HepG2 (cell line): Measurements from ENCODE around the gene PCSK6. TPM values are rescaled to one million over a fixed set of nuclear protein-coding genes. Genes with fewer than 3 reads are reported as not detected.

ENCODE experiments used
- CHD4 ChIP-seq: fragments of 200-600 bp; sonication (generic); IDR thresholded peaks from 2 replicates; pipeline ENCODE4 v1.7.0; 2017; ENCODE audit warnings: mild to moderate bottlenecking, low read length, borderline replicate concordance
- E2F1 ChIP-seq: sonication (generic); formaldehyde crosslinking; IDR thresholded peaks from 2 replicates; pipeline ENCODE4 v1.5.0; 2020; ENCODE audit warnings: missing genetic modification reagents
- ELF3 ChIP-seq: IDR thresholded peaks from 2 replicates; pipeline ENCODE4 v1.6.1; 2016; ENCODE audit warnings: missing genetic modification reagents, missing compliant biosample characterization
- HIVEP1 ChIP-seq: sonication (generic); formaldehyde crosslinking; IDR thresholded peaks from 2 replicates; pipeline ENCODE4 v1.4.0; 2020; ENCODE audit warnings: mild to moderate bottlenecking, missing genetic modification reagents
- IKZF4 ChIP-seq: sonication (generic); formaldehyde crosslinking; IDR thresholded peaks from 2 replicates; pipeline ENCODE4 v1.5.1; 2020; ENCODE audit warnings: borderline replicate concordance, mild to moderate bottlenecking, low read depth, missing genetic modification reagents; ENCODE audit errors: not compliant biosample characterization
- KLF12 ChIP-seq: sonication (generic); formaldehyde crosslinking; IDR thresholded peaks from 2 replicates; pipeline ENCODE4 v1.4.0; 2020; ENCODE audit warnings: missing genetic modification reagents, borderline replicate concordance
- MAFF ChIP-seq: IDR thresholded peaks from 2 replicates; pipeline ENCODE4 v1.6.1; 2011; ENCODE audit warnings: low read depth, low read length, improper control_type of control experiment
- NCOA2 ChIP-seq: sonication (generic); formaldehyde crosslinking; IDR thresholded peaks from 2 replicates; pipeline ENCODE4 v1.8.0; 2022; ENCODE audit warnings: inconsistent platforms
- NFKB2 ChIP-seq: sonication (generic); formaldehyde crosslinking; IDR thresholded peaks from 2 replicates; pipeline ENCODE4 v1.4.0; 2020; ENCODE audit warnings: missing genetic modification reagents, borderline replicate concordance
- NR0B2 ChIP-seq: sonication (generic); formaldehyde crosslinking; IDR thresholded peaks from 2 replicates; pipeline ENCODE4 v1.4.0; 2020; ENCODE audit warnings: mild to moderate bottlenecking, missing genetic modification reagents
- ONECUT2 ChIP-seq: sonication (generic); formaldehyde crosslinking; IDR thresholded peaks from 2 replicates; pipeline ENCODE4 v1.4.0; 2020; ENCODE audit warnings: missing genetic modification reagents
- PHF20 ChIP-seq: sonication (generic); formaldehyde crosslinking; IDR thresholded peaks from 2 replicates; pipeline ENCODE4 v1.5.0; 2020; ENCODE audit warnings: mild to moderate bottlenecking, missing genetic modification reagents
- RARA ChIP-seq: IDR thresholded peaks from 2 replicates; pipeline ENCODE4 v1.6.1; 2016; ENCODE audit warnings: missing genetic modification reagents, missing compliant biosample characterization
- SMYD3 ChIP-seq: sonication (generic); formaldehyde crosslinking; IDR thresholded peaks from 2 replicates; pipeline ENCODE4 v1.8.1; 2023; ENCODE audit warnings: mild to moderate bottlenecking, missing genetic modification reagents
- UBTF ChIP-seq: sonication (generic); formaldehyde crosslinking; IDR thresholded peaks from 2 replicates; pipeline ENCODE4 v1.4.0; 2020; ENCODE audit warnings: mild to moderate bottlenecking, missing genetic modification reagents
- XBP1 ChIP-seq: sonication (generic); formaldehyde crosslinking; IDR thresholded peaks from 2 replicates; pipeline ENCODE4 v1.5.0; 2020; ENCODE audit warnings: missing genetic modification reagents
- ZBTB26 ChIP-seq: IDR thresholded peaks from 2 replicates; pipeline ENCODE4 v1.6.1; 2016; ENCODE audit warnings: missing compliant biosample characterization, missing genetic modification reagents, borderline replicate concordance
- ZNF138 ChIP-seq: sonication (generic); formaldehyde crosslinking; IDR thresholded peaks from 2 replicates; pipeline ENCODE4 v1.5.0; 2020; ENCODE audit warnings: mild to moderate bottlenecking, low read depth, missing genetic modification reagents
- ZNF256 ChIP-seq: sonication (generic); formaldehyde crosslinking; conservative IDR thresholded peaks from 2 replicates; pipeline ENCODE4 v1.4.0; 2020; ENCODE audit warnings: missing genetic modification reagents
- ZNF260 ChIP-seq: sonication (generic); formaldehyde crosslinking; IDR thresholded peaks from 2 replicates; pipeline ENCODE4 v1.4.0; 2020; ENCODE audit warnings: missing genetic modification reagents, low read depth, mild to moderate bottlenecking, borderline replicate concordance
- ZNF281 ChIP-seq: sonication (generic); formaldehyde crosslinking; IDR thresholded peaks from 2 replicates; pipeline ENCODE4 v1.4.0; 2020; ENCODE audit warnings: missing genetic modification reagents, borderline replicate concordance
- ZNF468 ChIP-seq: sonication (generic); formaldehyde crosslinking; IDR thresholded peaks from 2 replicates; pipeline ENCODE4 v1.8.0; 2022; ENCODE audit warnings: mild to moderate bottlenecking, moderate library complexity, missing genetic modification reagents
- polyA plus RNA-seq, 8 experiments: library from polyadenylated mRNA; depleted of rRNA in 3 of 8; stranded (reverse) in 7 of 8; unstranded in 1 of 8; fragments of >200 nt; fragmentation: Illumina TruSeq in 4 of 8; extraction: Trizol in 4 of 8; gene quantifications; 2 replicates each; pipeline versions ENCODE4 v1.2.1 to v1.2.3, GENCODE V29; 2011 to 2016; ENCODE audit warnings: low read depth in 4 of 8, missing spikeins in 1 of 8, mixed read lengths in 1 of 8; ENCODE audit not compliant: insufficient read depth in 1 of 8
- total RNA-seq, 5 experiments: library from RNA; depleted of rRNA; stranded (reverse); fragments of >200 nt; fragmentation: Illumina TruSeq; extraction: Trizol; gene quantifications; 2 replicates each; pipeline ENCODE4 v1.2.3, GENCODE V29; 2016; ENCODE audit warnings: low read depth in 1 of 5

PCSK6 gene
- total and polyA plus RNA-seq, 2 of the 13 experiments (the other 11 are each of a cell fraction or from before 2014, with no cell fraction given): 56.5 to 155 TPM

GRCh38 chr15:101537483-101538080, 48.1 kb upstream of the PCSK6 start (continued):
- TF ChIP-seq ZNF281: peak; percentile 41; the same call in 1 of the 2 replicates
- TF ChIP-seq RARA (CRISPR knock-in tag): peak; percentile 14; the same call in 1 of the 2 replicates
- no peak for TF ChIP-seq ZNF468 (CRISPR knock-in tag)
- TF ChIP-seq ZNF256: no peak
- TF ChIP-seq SMYD3: no peak
- TF ChIP-seq HIVEP1 (CRISPR knock-in tag): no peak
- TF ChIP-seq ONECUT2 (CRISPR knock-in tag): no peak
- no peak for TF ChIP-seq ZNF138 (CRISPR knock-in tag)
- TF ChIP-seq PHF20: no peak
- TF ChIP-seq MAFF: no peak
- no peak for TF ChIP-seq IKZF4
- TF ChIP-seq CHD4: no peak
- no peak for TF ChIP-seq UBTF
- no peak for TF ChIP-seq NFKB2 (CRISPR knock-in tag)
- no peak for TF ChIP-seq KLF12 (CRISPR knock-in tag)
- no peak for TF ChIP-seq XBP1
- peak; percentile 35 for TF ChIP-seq NCOA2 (CRISPR knock-in tag)
- TF ChIP-seq ZBTB26: no peak
- no peak for TF ChIP-seq ZNF260 (CRISPR knock-in tag)
- TF ChIP-seq NR0B2 (CRISPR knock-in tag): no peak
- no peak for TF ChIP-seq E2F1 (CRISPR knock-in tag)
- TF ChIP-seq ELF3 (CRISPR knock-in tag): peak; percentile 36; the same call in 1 of the 2 replicates
